ENCODE results near the gene VOPP1.

The VOPP1 gene

DNA sequence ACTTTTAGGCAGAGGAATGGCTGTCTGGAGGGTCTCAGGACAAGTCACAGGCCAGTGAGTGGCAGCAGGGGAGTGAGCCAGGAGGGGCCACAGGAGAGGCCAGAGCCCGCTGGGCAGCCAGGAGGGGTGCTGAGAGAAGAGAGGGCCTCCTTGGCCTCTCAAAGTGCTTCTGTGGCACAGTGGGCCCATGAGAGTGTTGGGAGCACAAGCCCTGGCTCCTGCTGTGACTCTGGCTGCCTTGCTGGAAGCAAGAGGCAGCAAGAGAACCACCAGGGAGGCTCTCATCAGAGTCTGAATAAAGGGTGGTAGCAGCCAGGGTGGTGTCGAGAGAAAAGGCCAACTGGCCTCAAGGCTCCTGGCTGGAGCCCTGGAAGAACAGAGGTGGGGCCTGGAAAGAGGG, 91.1 kb downstream of the VOPP1 start:
- TF ChIP-seq, protein P1, sequence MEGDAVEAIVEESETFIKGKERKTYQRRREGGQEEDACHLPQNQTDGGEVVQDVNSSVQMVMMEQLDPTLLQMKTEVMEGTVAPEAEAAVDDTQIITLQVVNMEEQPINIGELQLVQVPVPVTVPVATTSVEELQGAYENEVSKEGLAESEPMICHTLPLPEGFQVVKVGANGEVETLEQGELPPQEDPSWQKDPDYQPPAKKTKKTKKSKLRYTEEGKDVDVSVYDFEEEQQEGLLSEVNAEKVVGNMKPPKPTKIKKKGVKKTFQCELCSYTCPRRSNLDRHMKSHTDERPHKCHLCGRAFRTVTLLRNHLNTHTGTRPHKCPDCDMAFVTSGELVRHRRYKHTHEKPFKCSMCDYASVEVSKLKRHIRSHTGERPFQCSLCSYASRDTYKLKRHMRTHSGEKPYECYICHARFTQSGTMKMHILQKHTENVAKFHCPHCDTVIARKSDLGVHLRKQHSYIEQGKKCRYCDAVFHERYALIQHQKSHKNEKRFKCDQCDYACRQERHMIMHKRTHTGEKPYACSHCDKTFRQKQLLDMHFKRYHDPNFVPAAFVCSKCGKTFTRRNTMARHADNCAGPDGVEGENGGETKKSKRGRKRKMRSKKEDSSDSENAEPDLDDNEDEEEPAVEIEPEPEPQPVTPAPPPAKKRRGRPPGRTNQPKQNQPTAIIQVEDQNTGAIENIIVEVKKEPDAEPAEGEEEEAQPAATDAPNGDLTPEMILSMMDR (IDR thresholded peaks at IDR 0.05), result no peak
- peaks cover 39% of the 10 kb centered on the region for H3K36me3 ChIP-seq
- no peak overlapping the region for H3K27ac ChIP-seq
- H3K4me1 ChIP-seq (ENCODE audit: control insufficient read depth in 1 of 2, insufficient read depth in 1 of 2, low read depth in 1 of 2, low read length in 1 of 2), result no peaks in the 10 kb centered on the region
- no peak overlapping the region for H3K4me3 ChIP-seq (ENCODE audit: low read depth in 1 of 2, low read length in 1 of 2)
- no peaks in the 10 kb centered on the region for H3K27me3 ChIP-seq
- no peaks in the 10 kb centered on the region for H3K9me3 ChIP-seq

DNA sequence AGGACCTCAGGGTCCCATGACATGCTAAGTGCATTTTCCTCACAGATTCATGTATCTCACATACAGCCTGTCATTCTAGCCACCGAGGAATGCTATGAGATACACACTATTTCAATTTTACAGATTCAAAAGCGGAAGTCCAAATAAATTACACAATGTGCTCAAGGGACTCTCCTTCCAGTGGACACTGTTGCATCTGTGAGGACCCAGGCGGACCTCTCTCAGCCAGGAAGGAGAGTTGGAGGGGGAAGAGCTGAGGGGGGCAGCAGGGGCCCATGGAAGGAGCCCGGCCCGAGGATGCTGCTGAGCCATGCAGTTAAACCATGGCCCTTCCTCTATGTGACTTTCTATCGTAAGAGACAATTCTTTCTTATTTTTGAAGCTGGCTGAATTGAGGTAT, 93.6 kb downstream of the VOPP1 start:
- no peaks in the 10 kb centered on the region for H3K9me3 ChIP-seq
- H3K4me3 ChIP-seq (ENCODE audit: low read depth in 1 of 2, low read length in 1 of 2), result no peak overlapping the region
- H3K36me3 ChIP-seq, result peaks cover 34% of the 10 kb centered on the region
- H3K4me1 ChIP-seq (ENCODE audit: control insufficient read depth in 1 of 2, insufficient read depth in 1 of 2, low read depth in 1 of 2, low read length in 1 of 2), result no peaks in the 10 kb centered on the region
- no peak overlapping the region for H3K27ac ChIP-seq
- no peaks in the 10 kb centered on the region for H3K27me3 ChIP-seq
- TF ChIP-seq, protein P1 (IDR thresholded peaks at IDR 0.05), result no peak

- no peak overlapping the region for H3K27ac ChIP-seq
- no peak overlapping the region for H3K4me3 ChIP-seq (ENCODE audit: low read depth in 1 of 2, low read length in 1 of 2)
- no peaks in the 10 kb centered on the region for H3K9me3 ChIP-seq
- no peaks in the 10 kb centered on the region for H3K27me3 ChIP-seq
- H3K4me1 ChIP-seq (ENCODE audit: control insufficient read depth in 1 of 2, insufficient read depth in 1 of 2, low read depth in 1 of 2, low read length in 1 of 2), result no peaks in the 10 kb centered on the region
- TF ChIP-seq, protein P1 (IDR thresholded peaks at IDR 0.05), result no peak
- peaks cover 37% of the 10 kb centered on the region for H3K36me3 ChIP-seq
Observed at GRCh38 chr7:55477781-55478374, 94.4 kb downstream of the VOPP1 start.

DNA sequence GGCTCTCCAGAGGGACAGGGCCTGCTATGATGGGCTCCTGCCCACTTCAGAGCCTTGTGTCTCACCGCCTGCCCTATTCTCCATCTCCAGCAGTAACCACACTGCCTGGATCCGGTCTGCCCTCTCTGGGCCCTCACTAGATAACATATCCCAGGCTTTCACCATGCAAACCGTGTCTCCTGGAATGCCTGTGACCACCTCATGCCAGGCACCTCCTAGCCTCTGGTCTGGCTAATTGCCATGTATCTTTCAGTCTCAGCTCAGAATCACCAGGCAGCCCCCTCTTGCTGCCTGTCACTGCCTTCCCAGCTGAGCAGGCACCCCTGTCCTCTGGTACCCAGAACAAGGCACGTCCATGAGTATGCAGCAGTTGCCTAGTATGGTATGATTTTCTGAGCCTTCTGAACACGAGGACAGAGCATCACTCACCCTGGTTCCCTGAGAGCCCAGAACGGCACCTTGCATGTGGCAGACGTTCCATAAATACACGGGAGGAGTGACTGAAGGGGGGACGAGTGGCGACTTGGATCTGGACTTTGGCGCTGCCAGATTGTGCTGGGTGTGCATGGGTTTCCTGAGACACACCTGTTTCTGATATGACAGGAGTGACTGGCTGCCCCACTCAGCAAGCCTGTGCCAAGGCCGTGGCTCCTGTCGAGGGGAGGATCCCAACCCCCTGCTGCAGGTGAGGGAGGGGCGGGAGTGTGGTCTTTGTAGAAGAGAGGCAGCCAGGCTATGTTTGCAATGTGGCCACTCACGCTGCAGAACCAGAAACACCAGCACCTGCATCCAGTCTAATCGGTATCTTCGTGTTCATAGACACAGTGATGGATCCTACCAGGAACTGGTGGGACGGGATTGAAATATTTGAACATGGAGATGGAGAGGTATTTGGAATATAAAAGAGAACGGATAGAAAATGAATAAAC, 95.2 kb downstream of the VOPP1 start:
- TF ChIP-seq, protein P1 (IDR thresholded peaks at IDR 0.05), result no peak
- Histone ChIP-seq H3K36me3 (peaks cover 38% of the 10 kb centered on the region), H3K9me3 (no peaks in the 10 kb centered on the region), H3K27ac (no peak overlapping the region), H3K27me3 (no peaks in the 10 kb centered on the region), H3K4me1 (ENCODE audit: control insufficient read depth in 1 of 2, insufficient read depth in 1 of 2, low read depth in 1 of 2, low read length in 1 of 2) (no peaks in the 10 kb centered on the region), H3K4me3 (ENCODE audit: low read depth in 1 of 2, low read length in 1 of 2) (no peak overlapping the region)

GRCh38 chr7:55475855-55476803, 96.2 kb downstream of the VOPP1 start:
- TF ChIP-seq, protein P1 (IDR thresholded peaks at IDR 0.05), result no peak
- Histone ChIP-seq H3K27ac (no peak overlapping the region), H3K9me3 (no peaks in the 10 kb centered on the region), H3K4me1 (ENCODE audit: control insufficient read depth in 1 of 2, insufficient read depth in 1 of 2, low read depth in 1 of 2, low read length in 1 of 2) (no peaks in the 10 kb centered on the region), H3K27me3 (no peaks in the 10 kb centered on the region), H3K4me3 (ENCODE audit: low read depth in 1 of 2, low read length in 1 of 2) (no peak overlapping the region), H3K36me3 (peaks cover 45% of the 10 kb centered on the region)
